ENCODE measurements around the gene BMP10.

DNA sequence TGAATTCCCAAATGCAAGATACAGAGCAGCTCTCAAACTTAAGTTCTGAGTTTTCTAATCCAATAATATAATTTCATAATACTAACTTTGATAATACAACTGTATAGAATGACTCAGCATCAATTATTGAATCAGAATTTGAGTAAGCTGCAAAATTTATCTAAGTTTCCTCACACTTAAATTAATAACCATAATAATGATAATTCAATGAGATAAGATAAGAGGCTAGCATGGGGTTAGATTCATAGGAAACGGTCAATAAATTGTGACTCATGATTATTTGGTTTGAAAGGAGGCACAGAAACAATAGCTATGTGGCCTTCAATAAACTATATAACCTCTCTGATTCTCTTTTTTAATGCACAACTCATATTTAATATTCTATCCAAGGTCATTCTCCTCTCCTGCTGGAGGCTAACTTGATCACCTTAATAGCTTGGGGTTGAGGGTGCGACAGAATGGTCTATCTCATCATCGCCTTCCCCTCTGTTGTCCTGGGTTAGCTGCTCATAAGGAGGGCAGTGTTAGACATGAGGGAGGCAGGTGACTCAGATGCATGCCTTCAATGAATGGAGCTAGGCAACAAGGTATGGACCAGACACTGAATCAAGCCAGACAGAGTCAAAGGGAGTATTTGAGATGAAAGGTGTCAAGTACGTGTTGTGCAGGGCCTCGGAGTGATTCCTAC, 36.2 kb upstream of the BMP10 start:
- TF ChIP-seq, protein P1, sequence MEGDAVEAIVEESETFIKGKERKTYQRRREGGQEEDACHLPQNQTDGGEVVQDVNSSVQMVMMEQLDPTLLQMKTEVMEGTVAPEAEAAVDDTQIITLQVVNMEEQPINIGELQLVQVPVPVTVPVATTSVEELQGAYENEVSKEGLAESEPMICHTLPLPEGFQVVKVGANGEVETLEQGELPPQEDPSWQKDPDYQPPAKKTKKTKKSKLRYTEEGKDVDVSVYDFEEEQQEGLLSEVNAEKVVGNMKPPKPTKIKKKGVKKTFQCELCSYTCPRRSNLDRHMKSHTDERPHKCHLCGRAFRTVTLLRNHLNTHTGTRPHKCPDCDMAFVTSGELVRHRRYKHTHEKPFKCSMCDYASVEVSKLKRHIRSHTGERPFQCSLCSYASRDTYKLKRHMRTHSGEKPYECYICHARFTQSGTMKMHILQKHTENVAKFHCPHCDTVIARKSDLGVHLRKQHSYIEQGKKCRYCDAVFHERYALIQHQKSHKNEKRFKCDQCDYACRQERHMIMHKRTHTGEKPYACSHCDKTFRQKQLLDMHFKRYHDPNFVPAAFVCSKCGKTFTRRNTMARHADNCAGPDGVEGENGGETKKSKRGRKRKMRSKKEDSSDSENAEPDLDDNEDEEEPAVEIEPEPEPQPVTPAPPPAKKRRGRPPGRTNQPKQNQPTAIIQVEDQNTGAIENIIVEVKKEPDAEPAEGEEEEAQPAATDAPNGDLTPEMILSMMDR (IDR thresholded peaks at IDR 0.05): no peak
- TF ChIP-seq POLR2A (IDR thresholded peaks at IDR 0.05): no peak

All from adrenal gland (tissue), 5 donors.